OCI-LY1 (cell line): Measurements from ENCODE around the gene ZSWIM5.
"Not testable (repeated sequence)": the region's sequence is repeated elsewhere in the genome, so short reads cannot be mapped to it uniquely, and the experiment has no call there.

ENCODE experiments used
- H2AFZ ChIP-seq: fragments of 200-600 bp; sonication (generic), shearing (Covaris generic); 2 replicates; pipeline ENCODE4 v1.6.0; 2014; ENCODE audit warnings: antibody characterized with exemption, mild to moderate bottlenecking, low read length
- H3F3A ChIP-seq: fragments of 200-600 bp; sonication (generic), shearing (Covaris generic); 2 replicates; pipeline ENCODE4 v1.6.0; 2014; ENCODE audit warnings: mild to moderate bottlenecking, antibody characterized with exemption, low read length, moderate library complexity; ENCODE audit not compliant: insufficient read depth
- H3K27ac ChIP-seq: fragments of 200-600 bp; sonication (generic); 2 replicates; pipeline ENCODE4 v1.5.1; 2014; ENCODE audit warnings: low read length, mixed run types, mild to moderate bottlenecking, low read depth; ENCODE audit not compliant: poor library complexity, severe bottlenecking
- H3K27me3 ChIP-seq: fragments of 200-600 bp; sonication (generic); 2 replicates; pipeline ENCODE4 v1.6.0; 2014; ENCODE audit warnings: antibody characterized with exemption, mild to moderate bottlenecking, low read length, moderate library complexity; ENCODE audit not compliant: insufficient read depth
- H3K36me3 ChIP-seq: fragments of 200-600 bp; sonication (generic); 2 replicates; pipeline ENCODE4 v1.6.1; 2014; ENCODE audit warnings: mild to moderate bottlenecking, antibody characterized with exemption, low read length, moderate library complexity, mixed read lengths; ENCODE audit not compliant: insufficient read depth
- H3K4me1 ChIP-seq: fragments of 200-600 bp; sonication (generic); 2 replicates; pipeline ENCODE4 v1.5.1; 2014; ENCODE audit warnings: mild to moderate bottlenecking, low read length, moderate library complexity; ENCODE audit not compliant: insufficient read depth, severe bottlenecking
- H3K4me2 ChIP-seq: fragments of 200-600 bp; sonication (generic), shearing (Covaris generic); 2 replicates; pipeline ENCODE4 v1.6.1; 2014; ENCODE audit warnings: low read length
- H3K4me3 ChIP-seq: fragments of 200-600 bp; sonication (generic); 2 replicates; pipeline ENCODE4 v1.5.1; 2014; ENCODE audit warnings: low read length, low read depth, mild to moderate bottlenecking, mixed read lengths; ENCODE audit not compliant: poor library complexity, severe bottlenecking
- H3K79me2 ChIP-seq: fragments of 200-600 bp; shearing (Covaris generic); 2 replicates; pipeline ENCODE4 v1.6.1; 2016; ENCODE audit warnings: mixed run types, low read length, mixed read lengths; ENCODE audit not compliant: insufficient read depth
- H3K9ac ChIP-seq: fragments of 200-600 bp; sonication (generic), shearing (Covaris generic); 2 replicates; pipeline ENCODE4 v1.6.1; 2014; ENCODE audit warnings: mild to moderate bottlenecking, low read length, mixed read lengths
- H3K9me2 ChIP-seq: fragments of 200-600 bp; sonication (generic), shearing (Covaris generic); 2 replicates; pipeline ENCODE4 v1.6.1; 2014; ENCODE audit warnings: low read depth, mild to moderate bottlenecking, low read length, mixed read lengths
- H3K9me3 ChIP-seq: fragments of 200-600 bp; shearing (Covaris generic); 2 replicates; pipeline ENCODE4 v1.6.1; 2014; ENCODE audit warnings: low read length, mixed read lengths
- H4K20me1 ChIP-seq: fragments of 200-600 bp; sonication (generic), shearing (Covaris generic); 2 replicates; pipeline ENCODE4 v1.6.0; 2016; ENCODE audit warnings: mild to moderate bottlenecking, low read length; ENCODE audit not compliant: insufficient read depth
- CTCF ChIP-seq: fragments of 200-600 bp; sonication (generic), shearing (Covaris generic); IDR thresholded peaks from 2 replicates; pipeline ENCODE4 v1.5.1; 2017; ENCODE audit warnings: mild to moderate bottlenecking, antibody characterized with exemption, low read length, moderate library complexity, mixed read lengths
- EZH2 ChIP-seq: fragments of 200-600 bp; sonication (generic), shearing (Covaris generic); IDR thresholded peaks from 2 replicates; pipeline ENCODE4 v1.8.0; 2017; ENCODE audit warnings: borderline replicate concordance, mixed run types, mild to moderate bottlenecking, antibody characterized with exemption, low read length, moderate library complexity, mixed read lengths

Gene ZSWIM5

GRCh38 chr1:45117766-45118165 is 88.6 kb downstream of the ZSWIM5 start:
- Histone ChIP-seq H3K9me3 (no peaks in the 10 kb centered on the region), H3K9ac (no peak overlapping the region), H3K9me2 (no peaks in the 10 kb centered on the region), H3F3A (no peaks in the 10 kb centered on the region), H3K27me3 (no peaks in the 10 kb centered on the region), H3K36me3 (no peaks in the 10 kb centered on the region), H3K4me2 (no peak overlapping the region), H3K4me1 (no peaks in the 10 kb centered on the region), H3K79me2 (no peaks in the 10 kb centered on the region), H3K4me3 (no peak overlapping the region), H3K27ac (no peak overlapping the region), H4K20me1 (no peaks in the 10 kb centered on the region), H2AFZ (no peak overlapping the region)
- TF ChIP-seq CTCF (no peak), EZH2 (no peak)

GRCh38 chr1:45116820-45117219 is 89.6 kb downstream of the ZSWIM5 start:
- no peaks in the 10 kb centered on the region for H3K9me3 ChIP-seq
- H3K9me2 ChIP-seq: no peaks in the 10 kb centered on the region
- no peaks in the 10 kb centered on the region for H4K20me1 ChIP-seq
- H3K79me2 ChIP-seq: no peaks in the 10 kb centered on the region
- no peaks in the 10 kb centered on the region for H3F3A ChIP-seq
- H3K27ac ChIP-seq: no peak overlapping the region
- H2AFZ ChIP-seq: no peak overlapping the region
- no peaks in the 10 kb centered on the region for H3K36me3 ChIP-seq
- TF ChIP-seq EZH2 (no peak), CTCF (no peak)
- H3K4me1 ChIP-seq: no peaks in the 10 kb centered on the region
- no peak overlapping the region for H3K4me3 ChIP-seq
- H3K27me3 ChIP-seq: no peaks in the 10 kb centered on the region
- no peak overlapping the region for H3K4me2 ChIP-seq
- H3K9ac ChIP-seq: no peak overlapping the region

- Histone ChIP-seq H2AFZ (no peak overlapping the region), H3K4me3 (no peak overlapping the region), H4K20me1 (no peaks in the 10 kb centered on the region), H3K9ac (no peak overlapping the region), H3K4me2 (no peak overlapping the region), H3K27ac (no peak overlapping the region), H3K9me2 (no peaks in the 10 kb centered on the region), H3K36me3 (no peaks in the 10 kb centered on the region), H3K27me3 (no peaks in the 10 kb centered on the region), H3K9me3 (no peaks in the 10 kb centered on the region), H3F3A (no peaks in the 10 kb centered on the region), H3K4me1 (no peaks in the 10 kb centered on the region), H3K79me2 (no peaks in the 10 kb centered on the region)
- TF ChIP-seq EZH2 (no peak), CTCF (no peak)
These were observed 90.1 kb downstream of the ZSWIM5 start for GRCh38 chr1:45116340-45116739.

- not testable (repeated sequence) for H3F3A ChIP-seq, H3K4me2 ChIP-seq, H4K20me1 ChIP-seq, H3K36me3 ChIP-seq, H3K9me2 ChIP-seq, H3K27ac ChIP-seq, H3K9me3 ChIP-seq, H2AFZ ChIP-seq, H3K4me3 ChIP-seq, H3K9ac ChIP-seq, H3K27me3 ChIP-seq, H3K79me2 ChIP-seq, H3K4me1 ChIP-seq
These were observed 91.2 kb downstream of the ZSWIM5 start for GRCh38 chr1:45115198-45115597.
